COLO829 (cell line): ENCODE measurements around the gene SLC5A1.
"Not testable (repeated sequence)": the region's sequence is repeated elsewhere in the genome, so short reads cannot be mapped to it uniquely, and the experiment has no call there.

Experiments used
- DNase-seq: peaks from one replicate; pipeline ENCODE4 v3.0.0; 2012; ENCODE audit warnings: low spot score

SLC5A1 gene

GRCh38 chr22:32088084-32088483 is 45.0 kb downstream of the SLC5A1 start:
- no peak for DNase-seq

GRCh38 chr22:32097018-32097417 is 54.0 kb downstream of the SLC5A1 start:
- no peak for DNase-seq

- DNase-seq, result no peak
Measured at GRCh38 chr22:32097881-32098499, 54.9 kb downstream of the SLC5A1 start.

GRCh38 chr22:32100711-32101110 is 57.6 kb downstream of the SLC5A1 start:
- DNase-seq, result no peak

- peak; percentile 91 for DNase-seq
Measured at GRCh38 chr22:32103658-32104315, 60.7 kb downstream of the SLC5A1 start.

GRCh38 chr22:32106930-32107329 is 63.9 kb downstream of the SLC5A1 start:
- peak; percentile 39 for DNase-seq

GRCh38 chr22:32112380-32112779 is 69.3 kb downstream of the SLC5A1 start:
- DNase-seq, result no peak

GRCh38 chr22:32119568-32120235 is 76.6 kb downstream of the SLC5A1 start:
- DNase-seq, result no peak

GRCh38 chr22:32120603-32121002 is 77.5 kb downstream of the SLC5A1 start:
- DNase-seq, result no peak

GRCh38 chr22:32122899-32123298 is 79.8 kb downstream of the SLC5A1 start:
- no peak for DNase-seq

- DNase-seq, result no peak
Measured at GRCh38 chr22:32123657-32124056, 80.6 kb downstream of the SLC5A1 start.

GRCh38 chr22:32127904-32128303 is 84.8 kb downstream of the SLC5A1 start:
- DNase-seq, result no peak

GRCh38 chr22:32130464-32130863 is 87.4 kb downstream of the SLC5A1 start:
- no peak for DNase-seq

GRCh38 chr22:32132126-32132525 is 89.1 kb downstream of the SLC5A1 start:
- no peak for DNase-seq

- no peak for DNase-seq
Measured at GRCh38 chr22:32132783-32133182, 89.7 kb downstream of the SLC5A1 start.

- not testable (repeated sequence) for DNase-seq
Measured at GRCh38 chr22:32134796-32135195, 91.7 kb downstream of the SLC5A1 start.

GRCh38 chr22:32135958-32136357 is 92.9 kb downstream of the SLC5A1 start:
- DNase-seq, result not testable (repeated sequence)

GRCh38 chr22:32136881-32137280 is 93.8 kb downstream of the SLC5A1 start:
- DNase-seq, result not testable (repeated sequence)

- peak; percentile 31 for DNase-seq
Measured at GRCh38 chr22:32137731-32138324, 94.8 kb downstream of the SLC5A1 start.

GRCh38 chr22:32138576-32138975 is 95.5 kb downstream of the SLC5A1 start:
- not testable (repeated sequence) for DNase-seq

- not testable (repeated sequence) for DNase-seq
Measured at GRCh38 chr22:32140688-32141087, 97.6 kb downstream of the SLC5A1 start.

- DNase-seq, result no peak
Measured at GRCh38 chr22:32142600-32142999, 99.5 kb downstream of the SLC5A1 start.
